ENCODE results near the gene WIPI1. TPM values are rescaled to one million over a fixed set of nuclear protein-coding genes. Genes with fewer than 3 reads are reported as not detected.

Gene WIPI1
- total and polyA plus RNA-seq, 2 of the 13 experiments (the other 11 are each of a cell fraction or from before 2014, with no cell fraction given) = 29.4 to 141 TPM

DNA sequence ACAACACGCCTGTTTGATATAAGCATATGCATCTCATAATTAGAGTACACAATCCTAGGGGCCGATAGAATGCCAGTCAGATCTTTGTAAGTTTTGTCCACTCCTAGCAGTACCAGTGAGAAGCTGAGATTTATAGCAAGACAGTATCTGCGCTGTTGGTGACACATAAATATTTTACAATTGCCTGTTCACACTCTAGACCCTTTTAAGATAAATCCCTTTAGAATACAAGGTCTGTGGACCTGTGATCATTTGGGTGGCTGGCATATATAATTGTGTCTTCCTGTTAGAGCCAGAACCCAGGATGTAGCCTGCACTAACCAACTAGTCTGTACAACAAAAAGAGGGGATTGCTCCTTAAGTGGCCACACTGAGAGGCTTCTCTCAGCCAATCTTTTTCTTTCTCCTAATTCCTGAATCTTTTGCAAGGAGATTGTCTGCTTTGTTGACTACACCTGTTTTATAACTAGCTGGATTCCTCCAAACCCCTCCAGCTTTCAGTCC lies 74.7 kb downstream of the WIPI1 start:
- Histone ChIP-seq H4K20me1 (ENCODE audit: insufficient read depth, low read length) (no peaks in the 10 kb centered on the region), H3K9ac (ENCODE audit: insufficient read depth, low read depth, low read length) (peak overlapping the region; percentile 70), H3K27me3 (ENCODE audit: control insufficient read depth in 1 of 2, insufficient read depth in 2 of 2, low read length in 2 of 2) (no peaks in the 10 kb centered on the region), H3K4me2 (ENCODE audit: low read depth, low read length) (peak overlapping the region; percentile 57), H3K9me3 (ENCODE audit: low read length) (no peaks in the 10 kb centered on the region), H3K27ac (ENCODE audit: extremely low read length, insufficient read depth, low read length) (peak overlapping the region; percentile 97), H3K4me1 (ENCODE audit: insufficient read depth, low read length) (peaks cover 100% of the 10 kb centered on the region), H2AFZ (ENCODE audit: low read length) (no peak overlapping the region), H3K36me3 (replicated peaks in 1 of 2; ENCODE audit: control insufficient read depth in 1 of 2, insufficient read depth in 2 of 2, low read length in 2 of 2) (no peaks in the 10 kb centered on the region), H3K79me2 (ENCODE audit: insufficient read depth, low read length) (peaks cover 1% of the 10 kb centered on the region), H3K4me3 (replicated peaks in 1 of 3; ENCODE audit: insufficient read depth in 1 of 3, low read depth in 2 of 3, low read length in 3 of 3) (no peak overlapping the region)
- POLR2A ChIA-PET = interaction anchor here (0.6 to 3.9 kb wide), 26 partner anchors 10 to 438 kb away, joined by 3 to 41 read pairs (median 5); partner anchors contain the start of genes AMZ2, ARSG, KPNA2 and PRKAR1A
- ATAC-seq (no peak), DNase-seq (ENCODE audit: low spot score) (no peak), FAIRE-seq (no peak)
- TF ChIP-seq IKZF1 (IDR thresholded peaks at IDR 0.05) (no peak), ZNF275 (CRISPR knock-in tag; IDR thresholded peaks at IDR 0.05; ENCODE audit: borderline replicate concordance) (no peak), GFI1 (CRISPR knock-in tag; IDR thresholded peaks at IDR 0.05; ENCODE audit: borderline replicate concordance) (peak; percentile 90), RNF2 (conservative IDR thresholded peaks at IDR 0.05; ENCODE audit: low read depth) (no peak), KMT2B (CRISPR knock-in tag; IDR thresholded peaks at IDR 0.05) (no peak), HOXD1 (CRISPR knock-in tag; IDR thresholded peaks at IDR 0.05) (no peak), ZNF18 (CRISPR knock-in tag; IDR thresholded peaks at IDR 0.05; ENCODE audit: insufficient replicate concordance) (no peak), ZNF256 (CRISPR knock-in tag; conservative IDR thresholded peaks at IDR 0.05) (no peak), MAF1 (CRISPR knock-in tag; IDR thresholded peaks at IDR 0.05; ENCODE audit: borderline replicate concordance) (no peak), HBP1 (CRISPR knock-in tag; IDR thresholded peaks at IDR 0.05; ENCODE audit: low read depth) (no peak), ZNF160 (CRISPR knock-in tag; IDR thresholded peaks at IDR 0.05) (no peak), RFXAP (CRISPR knock-in tag; IDR thresholded peaks at IDR 0.05; ENCODE audit: borderline replicate concordance) (no peak), ZSCAN22 (CRISPR knock-in tag; IDR thresholded peaks at IDR 0.05) (0 out of 2 replicates have a peak, but pooled peaks have one; percentile 7), FOXO4 (CRISPR knock-in tag; conservative IDR thresholded peaks at IDR 0.05) (0 out of 2 replicates have a peak, but pooled peaks have one; percentile 74)
- WGBS (ENCODE audit: low lambda C conversion rate) = 95% methylated on average over 3 of the region's 3 CpGs
- BruUV-seq (replicated peaks) = no TSS peak
- CTCF ChIA-PET (ENCODE audit: low intra/inter-chr PET ratio, low total read pairs) = interaction anchor here (1.3 kb wide), 1 partner anchor 16 kb away, joined by 4 read pairs; no protein-coding TSS in a partner anchor
- intact Hi-C loops (cut with micrococcal nuclease; ENCODE audit: unreplicated experiment) (no loop called here), in situ Hi-C loops (cut with HindIII; ENCODE audit: extremely low pct_ligation_motif_present, low pct_unique_long_range_greater_than_20kb) (no loop called here)

Data from HepG2 (cell line).